ENCODE measurements around the gene KATNB1. TPM values are rescaled to one million over a fixed set of nuclear protein-coding genes. Genes with fewer than 3 reads are reported as not detected.

Gene KATNB1
- total RNA-seq, 2 experiments from 2014 or later: 23.1 to 31.7 TPM

GRCh38 chr16:57802341-57803133, 67.0 kb downstream of the KATNB1 start, which contains the start of gene KIFC3:
TSS of gene KIFC3 (minus strand) at chr16:57802491. CDS start at chr16:57798243, 4,248 bp downstream.
- ChIA-PET POLR2A (no interaction called here), CTCF (interaction anchor here (0.7 to 1.0 kb wide), 2 partner anchors 8 to 61 kb away, joined by 3 to 4 read pairs; no protein-coding TSS in a partner anchor)
- Mint-ChIP-seq H3K9me3 (no peaks in the 10 kb centered on the region), H3K4me1 (peaks cover 25% of the 10 kb centered on the region), H3K27ac (peak within 1 kb of the TSS; percentile 3), H3K4me3 (peak within 1 kb of the TSS; percentile 60), H3K27me3 (peaks cover 59% of the 10 kb centered on the region), H3K36me3 (ENCODE audit: low read depth) (no peaks in the 10 kb centered on the region)
- peak; percentile 64 for DNase-seq

GRCh38 chr16:57803134-57803990, 67.8 kb downstream of the KATNB1 start:
- H3K36me3 Mint-ChIP-seq (ENCODE audit: low read depth): no peaks in the 10 kb centered on the region
- no peak for DNase-seq
- H3K9me3 Mint-ChIP-seq: no peaks in the 10 kb centered on the region
- peaks cover 27% of the 10 kb centered on the region for H3K4me1 Mint-ChIP-seq
- CTCF ChIA-PET: no interaction called here
- peaks cover 61% of the 10 kb centered on the region for H3K27me3 Mint-ChIP-seq
- H3K4me3 Mint-ChIP-seq: peak overlapping the region; percentile 60
- no peak overlapping the region for H3K27ac Mint-ChIP-seq
- POLR2A ChIA-PET: no interaction called here

- peaks cover 58% of the 10 kb centered on the region for H3K27me3 Mint-ChIP-seq
- ChIA-PET POLR2A (no interaction called here), CTCF (interaction anchor here (0.9 kb wide), 1 partner anchor 10 kb away, joined by 5 read pairs; no protein-coding TSS in a partner anchor)
- no peaks in the 10 kb centered on the region for H3K36me3 Mint-ChIP-seq (ENCODE audit: low read depth)
- H3K4me3 Mint-ChIP-seq: no peak overlapping the region
- H3K27ac Mint-ChIP-seq: no peak overlapping the region
- H3K9me3 Mint-ChIP-seq: no peaks in the 10 kb centered on the region
- no peak for DNase-seq
- peaks cover 27% of the 10 kb centered on the region for H3K4me1 Mint-ChIP-seq
Measured at GRCh38 chr16:57804111-57804837, 68.7 kb downstream of the KATNB1 start.

- ChIA-PET CTCF (interaction anchor here (0.9 kb wide), 1 partner anchor 11 kb away, joined by 5 read pairs; no protein-coding TSS in a partner anchor), POLR2A (no interaction called here)
- peaks cover 50% of the 10 kb centered on the region for H3K27me3 Mint-ChIP-seq
- H3K9me3 Mint-ChIP-seq: no peaks in the 10 kb centered on the region
- no peaks in the 10 kb centered on the region for H3K36me3 Mint-ChIP-seq (ENCODE audit: low read depth)
- peaks cover 29% of the 10 kb centered on the region for H3K4me1 Mint-ChIP-seq
- no peak overlapping the region for H3K27ac Mint-ChIP-seq
- DNase-seq: no peak
- no peak overlapping the region for H3K4me3 Mint-ChIP-seq
Measured at GRCh38 chr16:57805176-57805575, 69.6 kb downstream of the KATNB1 start.

Small RNAs within 50 kb of the gene (microRNA-seq; reads per million reads assigned to microRNA genes)
- gene MIR6772 (ENCODE audit: borderline microRNAs expressed, borderline replicate concordance): not detected

Other genes with a start within 250 kb of the KATNB1 start
- 1 to 10 TPM; 2.3 to 2.7 TPM for gene DOK4, start 249.3 kb upstream of the KATNB1 start, total RNA-seq
- 10 to 100 TPM in 1 of 2 experiments, 1 to 10 TPM in 1; 8.1 to 10.5 TPM for gene CCDC102A, start 199.2 kb upstream of the KATNB1 start, total RNA-seq
- gene ADGRG5, start 193.1 kb upstream of the KATNB1 start, total RNA-seq: 1 to 10 TPM; 5.9 to 6.6 TPM
- 1 to 10 TPM; 2.2 to 2.9 TPM for gene ADGRG1, start 107.1 kb upstream of the KATNB1 start, total RNA-seq
- gene ADGRG3, start 67.5 kb upstream of the KATNB1 start, total RNA-seq: not detected
- gene DRC7, start 41.0 kb upstream of the KATNB1 start, total RNA-seq: not detected
- not detected for gene KIFC3, start 66.7 kb downstream of the KATNB1 start, total RNA-seq
- not detected for gene CNGB1, start 235.4 kb downstream of the KATNB1 start, total RNA-seq

All from activated CD4-positive, alpha-beta T cell treated with anti-CD3 and anti-CD28 coated beads, Interleukin-2, amount 10 ng/mL, durations not matched to agents 7 days and 5 days (primary cell).